ENCODE data around the gene MAFB. TPM values are rescaled to one million over a fixed set of nuclear protein-coding genes. Genes with fewer than 3 reads are reported as not detected.

MAFB gene
- total RNA-seq, 4 donors from 2014 or later: 25.7 to 89.4 (median 69.2) TPM

- Histone ChIP-seq H3K4me3 (no peak overlapping the region), H3K27me3 (no peaks in the 10 kb centered on the region), H3K4me1 (no peaks in the 10 kb centered on the region), H3K27ac (no peak overlapping the region), H3K36me3 (no peaks in the 10 kb centered on the region), H3K9me3 (no peaks in the 10 kb centered on the region)
- TF ChIP-seq POLR2AphosphoS5 (IDR thresholded peaks at IDR 0.05) (no peak), EP300 (IDR thresholded peaks at IDR 0.05) (no peak), CTCF (IDR thresholded peaks at IDR 0.05) (no peak), POLR2A (IDR thresholded peaks at IDR 0.05) (no peak)
- 82% methylated on average over 13 of the region's 13 CpGs for WGBS
- DNase-seq (ENCODE audit: low spot score in 2 of 2): no peak
Observed at GRCh38 chr20:40710603-40711002, 21.6 kb upstream of the MAFB start.

GRCh38 chr20:40706977-40707582 lies 18.0 kb upstream of the MAFB start:
- H3K27ac ChIP-seq: no peak overlapping the region
- H3K4me1 ChIP-seq: no peaks in the 10 kb centered on the region
- H3K4me3 ChIP-seq: no peak overlapping the region
- 75% methylated on average over 3 of the region's 3 CpGs for WGBS
- TF ChIP-seq EP300 (IDR thresholded peaks at IDR 0.05) (no peak), CTCF (IDR thresholded peaks at IDR 0.05) (no peak), POLR2AphosphoS5 (IDR thresholded peaks at IDR 0.05) (no peak), POLR2A (IDR thresholded peaks at IDR 0.05) (no peak)
- no peaks in the 10 kb centered on the region for H3K27me3 ChIP-seq
- H3K9me3 ChIP-seq: no peaks in the 10 kb centered on the region
- DNase-seq (ENCODE audit: low spot score in 2 of 2): no peak
- no peaks in the 10 kb centered on the region for H3K36me3 ChIP-seq

GRCh38 chr20:40705413-40705812 lies 16.4 kb upstream of the MAFB start:
- Histone ChIP-seq H3K4me1 (no peaks in the 10 kb centered on the region), H3K36me3 (no peaks in the 10 kb centered on the region), H3K27me3 (no peaks in the 10 kb centered on the region), H3K4me3 (no peak overlapping the region), H3K27ac (no peak overlapping the region), H3K9me3 (no peaks in the 10 kb centered on the region)
- no peak for TF ChIP-seq POLR2AphosphoS5 (IDR thresholded peaks at IDR 0.05)
- WGBS: 94% methylated on average over 3 of the region's 3 CpGs
- DNase-seq (ENCODE audit: low spot score in 2 of 2): no peak

- H3K36me3 ChIP-seq: no peaks in the 10 kb centered on the region
- H3K27me3 ChIP-seq: no peaks in the 10 kb centered on the region
- 39% methylated on average over 4 of the region's 4 CpGs for WGBS
- TF ChIP-seq POLR2AphosphoS5 (IDR thresholded peaks at IDR 0.05): no peak
- TF ChIP-seq POLR2A (IDR thresholded peaks at IDR 0.05): no peak
- TF ChIP-seq CTCF (IDR thresholded peaks at IDR 0.05): no peak
- TF ChIP-seq EP300 (IDR thresholded peaks at IDR 0.05): no peak
- no peak overlapping the region for H3K27ac ChIP-seq
- DNase-seq (ENCODE audit: low spot score in 2 of 2): no peak
- no peaks in the 10 kb centered on the region for H3K4me1 ChIP-seq
- H3K4me3 ChIP-seq: no peak overlapping the region
- H3K9me3 ChIP-seq: no peaks in the 10 kb centered on the region
Observed at GRCh38 chr20:40704828-40705227, 15.8 kb upstream of the MAFB start.

GRCh38 chr20:40703975-40704530 lies 15.0 kb upstream of the MAFB start:
- no peak for DNase-seq (ENCODE audit: low spot score in 2 of 2)
- H3K4me1 ChIP-seq: no peaks in the 10 kb centered on the region
- WGBS: 57% methylated on average over 8 of the region's 8 CpGs
- no peak overlapping the region for H3K27ac ChIP-seq
- no peaks in the 10 kb centered on the region for H3K27me3 ChIP-seq
- H3K36me3 ChIP-seq: no peaks in the 10 kb centered on the region
- TF ChIP-seq POLR2A (IDR thresholded peaks at IDR 0.05) (no peak), EP300 (IDR thresholded peaks at IDR 0.05) (no peak), POLR2AphosphoS5 (IDR thresholded peaks at IDR 0.05) (no peak), CTCF (IDR thresholded peaks at IDR 0.05) (no peak)
- H3K4me3 ChIP-seq: no peak overlapping the region
- no peaks in the 10 kb centered on the region for H3K9me3 ChIP-seq
